Measurements from ENCODE around the gene DHRSX. TPM values are rescaled to one million over a fixed set of nuclear protein-coding genes. Genes with fewer than 3 reads are reported as not detected.

DHRSX gene
- polyA plus RNA-seq, 1 donor from 2014 or later, result 15.7 TPM

DNA sequence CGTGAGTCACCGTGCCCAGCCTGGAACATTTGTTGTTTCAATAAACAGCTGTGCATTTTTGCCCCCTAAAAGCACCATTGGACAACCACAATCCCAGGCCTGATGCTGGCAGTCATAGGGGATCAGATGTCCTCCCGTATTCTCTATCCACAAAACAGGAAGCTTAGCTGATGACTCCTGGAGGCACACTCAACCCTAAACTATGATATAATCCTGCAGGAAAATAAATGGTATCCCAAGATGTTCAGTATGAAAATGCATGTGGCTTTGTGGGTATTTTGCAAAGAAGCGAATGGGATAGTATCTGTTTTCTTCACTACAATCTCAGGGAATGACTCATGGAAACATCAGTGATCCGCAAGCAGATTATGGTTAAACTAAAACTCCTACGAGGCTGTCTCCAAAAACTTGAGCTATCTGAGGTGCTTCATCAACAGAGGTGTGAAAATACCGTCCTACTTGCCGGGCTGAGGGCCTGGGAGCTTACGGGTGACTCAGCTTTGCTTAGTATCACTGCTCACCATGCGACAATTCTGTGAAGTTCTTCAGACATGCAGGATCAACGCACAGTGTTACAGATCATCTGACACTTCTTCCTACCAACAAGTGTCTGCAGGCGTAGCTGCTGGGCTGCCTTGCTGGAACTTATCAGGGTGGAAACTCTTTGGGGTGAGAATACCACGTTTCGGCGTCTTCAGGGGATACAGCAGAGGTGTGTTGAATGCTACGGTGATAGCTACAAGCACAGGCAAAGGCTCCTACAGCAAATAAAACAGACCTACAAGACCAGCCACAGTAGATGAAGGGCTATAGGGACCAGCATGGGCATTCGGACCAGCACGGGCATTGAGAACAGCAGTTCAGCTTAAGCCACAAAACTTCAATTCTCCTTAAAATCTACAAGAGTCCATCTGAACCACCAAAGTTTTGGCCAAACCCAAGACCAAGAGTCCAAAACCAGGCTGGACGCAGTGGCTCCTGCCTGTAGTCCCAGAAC is 148.5 kb downstream of the DHRSX start:
- Histone ChIP-seq H3K36me3 (ENCODE audit: insufficient read depth, low read length) (no peaks in the 10 kb centered on the region), H2AFZ (ENCODE audit: low read depth, low read length) (no peak overlapping the region), H3K79me2 (replicated peaks; ENCODE audit: insufficient read depth, low read length) (no peaks in the 10 kb centered on the region), H3K4me3 (ENCODE audit: low read length) (no peak overlapping the region), H3K27ac (ENCODE audit: low read length) (no peak overlapping the region), H3K27me3 (ENCODE audit: insufficient read depth, low read depth, low read length) (no peaks in the 10 kb centered on the region), H3K9ac (ENCODE audit: low read length) (no peak overlapping the region), H3K9me3 (ENCODE audit: low read length) (no peaks in the 10 kb centered on the region), H4K20me1 (ENCODE audit: insufficient read depth) (no peaks in the 10 kb centered on the region), H3K4me2 (ENCODE audit: low read length) (no peak overlapping the region), H3K9me2 (ENCODE audit: insufficient read depth, low read length) (no peaks in the 10 kb centered on the region), H3F3A (ENCODE audit: insufficient read depth, low read length, poor library complexity, severe bottlenecking) (no peaks in the 10 kb centered on the region)
- TF ChIP-seq, protein P1, sequence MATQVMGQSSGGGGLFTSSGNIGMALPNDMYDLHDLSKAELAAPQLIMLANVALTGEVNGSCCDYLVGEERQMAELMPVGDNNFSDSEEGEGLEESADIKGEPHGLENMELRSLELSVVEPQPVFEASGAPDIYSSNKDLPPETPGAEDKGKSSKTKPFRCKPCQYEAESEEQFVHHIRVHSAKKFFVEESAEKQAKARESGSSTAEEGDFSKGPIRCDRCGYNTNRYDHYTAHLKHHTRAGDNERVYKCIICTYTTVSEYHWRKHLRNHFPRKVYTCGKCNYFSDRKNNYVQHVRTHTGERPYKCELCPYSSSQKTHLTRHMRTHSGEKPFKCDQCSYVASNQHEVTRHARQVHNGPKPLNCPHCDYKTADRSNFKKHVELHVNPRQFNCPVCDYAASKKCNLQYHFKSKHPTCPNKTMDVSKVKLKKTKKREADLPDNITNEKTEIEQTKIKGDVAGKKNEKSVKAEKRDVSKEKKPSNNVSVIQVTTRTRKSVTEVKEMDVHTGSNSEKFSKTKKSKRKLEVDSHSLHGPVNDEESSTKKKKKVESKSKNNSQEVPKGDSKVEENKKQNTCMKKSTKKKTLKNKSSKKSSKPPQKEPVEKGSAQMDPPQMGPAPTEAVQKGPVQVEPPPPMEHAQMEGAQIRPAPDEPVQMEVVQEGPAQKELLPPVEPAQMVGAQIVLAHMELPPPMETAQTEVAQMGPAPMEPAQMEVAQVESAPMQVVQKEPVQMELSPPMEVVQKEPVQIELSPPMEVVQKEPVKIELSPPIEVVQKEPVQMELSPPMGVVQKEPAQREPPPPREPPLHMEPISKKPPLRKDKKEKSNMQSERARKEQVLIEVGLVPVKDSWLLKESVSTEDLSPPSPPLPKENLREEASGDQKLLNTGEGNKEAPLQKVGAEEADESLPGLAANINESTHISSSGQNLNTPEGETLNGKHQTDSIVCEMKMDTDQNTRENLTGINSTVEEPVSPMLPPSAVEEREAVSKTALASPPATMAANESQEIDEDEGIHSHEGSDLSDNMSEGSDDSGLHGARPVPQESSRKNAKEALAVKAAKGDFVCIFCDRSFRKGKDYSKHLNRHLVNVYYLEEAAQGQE (IDR thresholded peaks at IDR 0.05; ENCODE audit: borderline replicate concordance), result no peak
- TF ChIP-seq RAD21 (conservative IDR thresholded peaks at IDR 0.05) (no peak), EZH2 (IDR thresholded peaks at IDR 0.05; ENCODE audit: borderline replicate concordance, insufficient read depth, low read length, poor library complexity, severe bottlenecking) (no peak), TAF1 (IDR thresholded peaks at IDR 0.05; ENCODE audit: low read depth) (no peak), MXI1 (conservative IDR thresholded peaks at IDR 0.05; ENCODE audit: poor library complexity, severe bottlenecking) (no peak), CTCF (IDR thresholded peaks at IDR 0.05; ENCODE audit: poor library complexity, severe bottlenecking) (no peak), SMC3 (conservative IDR thresholded peaks at IDR 0.05; ENCODE audit: poor library complexity) (no peak), EP300 (conservative IDR thresholded peaks at IDR 0.05; ENCODE audit: poor library complexity, severe bottlenecking) (no peak), POLR2AphosphoS5 (IDR thresholded peaks at IDR 0.05) (no peak)

DNA sequence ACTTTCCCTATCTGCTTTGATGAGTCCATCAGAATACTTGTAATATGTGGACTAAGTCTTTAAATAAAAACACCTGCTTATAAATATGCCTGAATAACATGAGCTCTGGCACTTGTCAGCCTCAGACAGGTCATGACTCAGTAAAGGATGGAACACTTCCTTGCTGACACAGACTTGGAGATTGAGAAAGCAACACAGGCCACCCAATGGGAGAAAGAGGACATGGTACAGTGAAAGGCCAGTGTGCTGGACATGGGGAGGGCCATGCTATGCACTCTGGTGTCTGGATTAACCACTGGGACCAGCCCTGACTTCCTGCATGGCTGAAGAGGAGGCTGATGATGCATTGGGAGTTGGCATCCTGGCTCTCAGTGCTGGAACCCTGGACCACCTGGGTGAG is 149.5 kb downstream of the DHRSX start:
- Histone ChIP-seq H3K4me2 (ENCODE audit: low read length) (no peak overlapping the region), H4K20me1 (ENCODE audit: insufficient read depth) (no peaks in the 10 kb centered on the region), H3K9me3 (ENCODE audit: low read length) (no peaks in the 10 kb centered on the region), H3K27me3 (ENCODE audit: insufficient read depth, low read depth, low read length) (no peaks in the 10 kb centered on the region), H3K27ac (ENCODE audit: low read length) (no peak overlapping the region), H3K36me3 (ENCODE audit: insufficient read depth, low read length) (no peaks in the 10 kb centered on the region), H3K4me3 (ENCODE audit: low read length) (no peak overlapping the region), H3F3A (ENCODE audit: insufficient read depth, low read length, poor library complexity, severe bottlenecking) (no peaks in the 10 kb centered on the region), H3K79me2 (replicated peaks; ENCODE audit: insufficient read depth, low read length) (no peaks in the 10 kb centered on the region), H2AFZ (ENCODE audit: low read depth, low read length) (no peak overlapping the region), H3K9me2 (ENCODE audit: insufficient read depth, low read length) (no peaks in the 10 kb centered on the region), H3K9ac (ENCODE audit: low read length) (no peak overlapping the region)
- TF ChIP-seq CTCF (IDR thresholded peaks at IDR 0.05; ENCODE audit: poor library complexity, severe bottlenecking) (no peak), POLR2AphosphoS5 (IDR thresholded peaks at IDR 0.05) (no peak), MXI1 (conservative IDR thresholded peaks at IDR 0.05; ENCODE audit: poor library complexity, severe bottlenecking) (no peak), RAD21 (conservative IDR thresholded peaks at IDR 0.05) (no peak), EP300 (conservative IDR thresholded peaks at IDR 0.05; ENCODE audit: poor library complexity, severe bottlenecking) (no peak), SMC3 (conservative IDR thresholded peaks at IDR 0.05; ENCODE audit: poor library complexity) (no peak), TAF1 (IDR thresholded peaks at IDR 0.05; ENCODE audit: low read depth) (no peak), EZH2 (IDR thresholded peaks at IDR 0.05; ENCODE audit: borderline replicate concordance, insufficient read depth, low read length, poor library complexity, severe bottlenecking) (no peak)
- TF ChIP-seq, protein P1 (IDR thresholded peaks at IDR 0.05; ENCODE audit: borderline replicate concordance), result no peak

Data from neural cell (in vitro differentiated cells).